Glutamatergic neuron (in vitro differentiated cells): ENCODE measurements around the gene SMIM12. TPM values are rescaled to one million over a fixed set of nuclear protein-coding genes. Genes with fewer than 3 reads are reported as not detected.

Source experiments
- DNase-seq: peaks from one replicate; pipeline ENCODE4 v3.0.0; 2022
- H3K27ac Mint-ChIP-seq: one replicate; pipeline ENCODE4 v1.8.0; 2020; ENCODE audit warnings: mild to moderate bottlenecking, mixed read lengths, inconsistent platforms; ENCODE audit not compliant: unreplicated experiment
- H3K27me3 Mint-ChIP-seq: one replicate; pipeline ENCODE4 v1.8.0; 2020; ENCODE audit warnings: mild to moderate bottlenecking, moderate library complexity, mixed read lengths, inconsistent platforms; ENCODE audit not compliant: unreplicated experiment
- H3K36me3 Mint-ChIP-seq: one replicate; pipeline ENCODE4 v1.8.0; 2020; ENCODE audit warnings: mild to moderate bottlenecking, mixed read lengths, inconsistent platforms; ENCODE audit not compliant: unreplicated experiment
- H3K4me1 Mint-ChIP-seq: one replicate; pipeline ENCODE4 v1.8.0; 2020; ENCODE audit warnings: mild to moderate bottlenecking, low read depth, mixed read lengths, inconsistent platforms; ENCODE audit not compliant: unreplicated experiment
- H3K4me3 Mint-ChIP-seq: one replicate; pipeline ENCODE4 v1.8.0; 2020; ENCODE audit warnings: mild to moderate bottlenecking, mixed read lengths, inconsistent platforms; ENCODE audit not compliant: unreplicated experiment
- H3K9me3 Mint-ChIP-seq: one replicate; pipeline ENCODE4 v1.8.0; 2020; ENCODE audit warnings: mild to moderate bottlenecking, moderate library complexity, mixed read lengths, inconsistent platforms; ENCODE audit not compliant: unreplicated experiment
- CTCF ChIP-seq: fragments of 200-600 bp; sonication (generic); IDR thresholded peaks from one replicate; pipeline ENCODE4 v1.5.0; 2021; ENCODE audit not compliant: partially characterized antibody, unreplicated experiment
- total RNA-seq: library from RNA; stranded (reverse); fragmentation: NEBNext Ultra II Directional; extraction: Animal tissue kit (Norgen Biotek cat#: 25700); gene quantifications from one replicate; pipeline ENCODE4 v1.2.1, GENCODE V29; 2021; ENCODE audit not compliant: unreplicated experiment

Gene SMIM12
- total RNA-seq, 1 donor from 2014 or later: 59.9 TPM

GRCh38 chr1:34806396-34806795, 53.2 kb downstream of the SMIM12 start:
- no peak for DNase-seq
- Mint-ChIP-seq H3K27me3 (no peaks in the 10 kb centered on the region), H3K4me3 (no peak overlapping the region), H3K27ac (no peak overlapping the region), H3K36me3 (peaks cover 19% of the 10 kb centered on the region), H3K9me3 (no peaks in the 10 kb centered on the region), H3K4me1 (peaks cover 5% of the 10 kb centered on the region)
- no peak for TF ChIP-seq CTCF

- no peak for DNase-seq
- no peak for TF ChIP-seq CTCF
- Mint-ChIP-seq H3K36me3 (peaks cover 19% of the 10 kb centered on the region), H3K9me3 (no peaks in the 10 kb centered on the region), H3K4me3 (no peak overlapping the region), H3K4me1 (peaks cover 5% of the 10 kb centered on the region), H3K27ac (no peak overlapping the region), H3K27me3 (no peaks in the 10 kb centered on the region)
These were observed 55.8 kb downstream of the SMIM12 start for GRCh38 chr1:34803770-34804169.

Other genes starting within 250 kb of the SMIM12 start
- gene GJB5, start 104.7 kb downstream of the SMIM12 start, total RNA-seq: not detected
- gene GJB4, start 100.0 kb downstream of the SMIM12 start, total RNA-seq: not detected
- not detected for gene GJB3, start 78.5 kb downstream of the SMIM12 start, total RNA-seq
- gene GJA4, start 66.8 kb downstream of the SMIM12 start, total RNA-seq: not detected
- gene DLGAP3, start 69.9 kb upstream of the SMIM12 start, total RNA-seq: 44.8 TPM
- not detected for gene TMEM35B, start 125.6 kb upstream of the SMIM12 start, total RNA-seq
- 25.1 TPM for gene ZMYM6, start 172.2 kb upstream of the SMIM12 start, total RNA-seq
- gene ZMYM1, start 219.6 kb upstream of the SMIM12 start, total RNA-seq: 12.1 TPM